Left lung (tissue), 10 donors: Measurements from ENCODE around the gene SENP8. TPM values are rescaled to one million over a fixed set of nuclear protein-coding genes. Genes with fewer than 3 reads are reported as not detected.
"Not testable (repeated sequence)": the region's sequence is repeated elsewhere in the genome, so short reads cannot be mapped to it uniquely, and the experiment has no call there.

Experiments
- ATAC-seq: fragments of 200-7000 bp; cut with Tn5 transposase; one replicate; pipeline ENCODE4 v1.9.1; 2020; ENCODE audit warnings: moderate library complexity
- DNase-seq, 4 donors: peaks; one replicate each; pipeline ENCODE4 v3.0.0-alpha.2; 2013 to 2020
- H3K27ac ChIP-seq, 2 donors: fragments of 200-600 bp; sonication (generic) in 1 of 2; one replicate each; pipeline versions ENCODE4 v1.5.0 to v1.8.0; 2020 to 2021
- H3K27me3 ChIP-seq, 2 donors: fragments of 200-600 bp; sonication (generic) in 1 of 2; one replicate each; pipeline versions ENCODE4 v1.5.0 to v1.8.0; 2020 to 2021
- H3K36me3 ChIP-seq, 2 donors: fragments of 200-600 bp; sonication (generic) in 1 of 2; one replicate each; pipeline versions ENCODE4 v1.5.0 to v1.8.0; 2020 to 2021
- H3K4me1 ChIP-seq, 2 donors: fragments of 200-600 bp; one replicate each; pipeline ENCODE4 v1.8.0; 2021
- H3K4me3 ChIP-seq, 2 donors: fragments of 200-600 bp; sonication (generic) in 1 of 2; one replicate each; pipeline versions ENCODE4 v1.5.0 to v1.8.0; 2020 to 2021; ENCODE audit warnings: mild to moderate bottlenecking in 1 of 2
- H3K9me3 ChIP-seq, 2 donors: fragments of 200-600 bp; sonication (generic) in 1 of 2; one replicate each; pipeline versions ENCODE4 v1.5.0 to v1.8.0; 2020 to 2021
- intact Hi-C, 2 donors: fragments of 100-400 bp; cut with DNase I; formaldehyde crosslinking; loops; one replicate each; pipeline versions ENCODE4 v1.11.2 to v1.14.2; 2022
- polyA plus RNA-seq, 6 donors: library from polyadenylated mRNA; unstranded; fragments of 120-200 nt; gene quantifications; one replicate each; pipeline ENCODE4 v1.2.1, GENCODE V29; 2013; ENCODE audit not compliant: insufficient read length in 6 of 6
- total RNA-seq, 2 donors: library from RNA; stranded (reverse); fragmentation: NEBNext Ultra II Directional; extraction: Animal tissue kit (Norgen Biotek cat#: 25700); gene quantifications; one replicate each; pipeline ENCODE4 v1.2.1, GENCODE V29; 2021
- TF ChIP-seq, protein P1 (sequence below), 2 donors: fragments of 200-600 bp; sonication (generic) in 1 of 2; IDR thresholded peaks; one replicate each; pipeline versions ENCODE4 v1.5.0 to v1.8.0; 2021; ENCODE audit warnings: antibody characterized with exemption in 2 of 2
- donor health status: DM: no; HTN: yes; CAD: no.
- donor health status: DM: no; HTN: no; CAD: no.

SENP8 gene
- total and polyA plus RNA-seq, 8 donors: 3.1 to 4.9 (median 4.2) TPM

DNA sequence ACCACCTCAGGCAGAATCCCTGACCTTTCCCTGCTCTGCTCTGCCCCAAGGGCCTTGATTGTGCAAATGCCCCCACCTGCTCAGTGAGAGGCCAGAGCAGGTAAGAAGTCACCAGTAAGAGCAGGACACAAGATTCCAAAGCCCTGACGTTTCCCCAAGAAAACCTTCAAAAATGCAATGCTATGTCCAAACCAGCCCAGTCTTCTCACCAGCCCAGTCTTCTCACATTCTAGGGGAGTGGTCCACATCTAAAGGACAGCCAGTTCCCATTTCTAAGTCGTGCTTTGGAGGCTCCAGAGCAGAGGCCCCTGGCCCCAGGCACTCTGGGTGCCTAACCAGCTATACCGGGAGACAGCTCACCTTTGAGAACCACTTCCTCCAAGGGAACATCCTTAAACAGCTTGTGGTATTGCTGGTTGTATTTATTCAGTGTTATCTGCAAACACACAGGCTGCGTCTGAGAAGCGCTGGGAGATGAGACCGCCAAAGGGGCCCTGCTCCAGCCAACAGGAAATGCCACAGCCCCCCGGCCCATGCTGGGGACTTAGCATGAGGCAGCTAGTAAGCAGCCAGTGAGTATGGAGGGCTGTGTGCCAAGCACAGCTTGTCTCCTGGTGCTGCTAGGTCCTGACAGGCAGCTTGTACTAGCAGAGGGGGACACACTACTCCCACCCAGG is 50.1 kb downstream of the SENP8 start:
- H3K9me3 ChIP-seq: no peaks in the 10 kb centered on the region
- peaks cover 8% of the 10 kb centered on the region in 2 donors for H3K4me1 ChIP-seq
- H3K36me3 ChIP-seq: no peaks in the 10 kb centered on the region
- H3K4me3 ChIP-seq: no peak overlapping the region
- peak; percentile 40 for ATAC-seq
- H3K27ac ChIP-seq: no peak overlapping the region
- intact Hi-C loops: no loop called here
- H3K27me3 ChIP-seq: no peaks in the 10 kb centered on the region
- TF ChIP-seq, protein P1, sequence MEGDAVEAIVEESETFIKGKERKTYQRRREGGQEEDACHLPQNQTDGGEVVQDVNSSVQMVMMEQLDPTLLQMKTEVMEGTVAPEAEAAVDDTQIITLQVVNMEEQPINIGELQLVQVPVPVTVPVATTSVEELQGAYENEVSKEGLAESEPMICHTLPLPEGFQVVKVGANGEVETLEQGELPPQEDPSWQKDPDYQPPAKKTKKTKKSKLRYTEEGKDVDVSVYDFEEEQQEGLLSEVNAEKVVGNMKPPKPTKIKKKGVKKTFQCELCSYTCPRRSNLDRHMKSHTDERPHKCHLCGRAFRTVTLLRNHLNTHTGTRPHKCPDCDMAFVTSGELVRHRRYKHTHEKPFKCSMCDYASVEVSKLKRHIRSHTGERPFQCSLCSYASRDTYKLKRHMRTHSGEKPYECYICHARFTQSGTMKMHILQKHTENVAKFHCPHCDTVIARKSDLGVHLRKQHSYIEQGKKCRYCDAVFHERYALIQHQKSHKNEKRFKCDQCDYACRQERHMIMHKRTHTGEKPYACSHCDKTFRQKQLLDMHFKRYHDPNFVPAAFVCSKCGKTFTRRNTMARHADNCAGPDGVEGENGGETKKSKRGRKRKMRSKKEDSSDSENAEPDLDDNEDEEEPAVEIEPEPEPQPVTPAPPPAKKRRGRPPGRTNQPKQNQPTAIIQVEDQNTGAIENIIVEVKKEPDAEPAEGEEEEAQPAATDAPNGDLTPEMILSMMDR (IDR thresholded peaks at IDR 0.05): no peak
- peak in 2 of 4 donors; percentile 78 to 92 for DNase-seq

DNA sequence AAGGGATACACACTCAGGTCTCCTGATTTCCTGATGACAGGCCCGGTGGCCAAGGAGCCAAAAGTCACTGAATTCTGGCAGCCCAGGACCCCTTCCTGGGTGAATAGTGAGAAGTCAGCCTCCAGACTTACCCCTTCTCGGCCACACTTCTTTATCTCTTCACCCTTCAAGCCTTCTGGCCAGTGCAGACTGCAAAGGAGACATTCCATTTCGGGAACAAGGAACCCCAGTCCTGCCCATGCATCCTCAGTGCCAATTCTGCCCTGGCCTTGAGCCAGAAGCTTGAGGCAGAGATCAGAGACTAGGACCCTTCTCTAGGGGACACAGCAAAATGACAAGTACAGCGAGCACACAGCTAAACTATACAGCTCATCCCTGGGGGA is 50.6 kb downstream of the SENP8 start:
- no peak for DNase-seq
- Histone ChIP-seq H3K36me3 (no peaks in the 10 kb centered on the region), H3K4me3 (no peak overlapping the region), H3K4me1 (peaks cover 8% of the 10 kb centered on the region in 2 donors), H3K27me3 (no peaks in the 10 kb centered on the region), H3K9me3 (no peaks in the 10 kb centered on the region), H3K27ac (no peak overlapping the region)
- intact Hi-C loops: no loop called here
- no peak for ATAC-seq
- TF ChIP-seq, protein P1 (IDR thresholded peaks at IDR 0.05): no peak

DNA sequence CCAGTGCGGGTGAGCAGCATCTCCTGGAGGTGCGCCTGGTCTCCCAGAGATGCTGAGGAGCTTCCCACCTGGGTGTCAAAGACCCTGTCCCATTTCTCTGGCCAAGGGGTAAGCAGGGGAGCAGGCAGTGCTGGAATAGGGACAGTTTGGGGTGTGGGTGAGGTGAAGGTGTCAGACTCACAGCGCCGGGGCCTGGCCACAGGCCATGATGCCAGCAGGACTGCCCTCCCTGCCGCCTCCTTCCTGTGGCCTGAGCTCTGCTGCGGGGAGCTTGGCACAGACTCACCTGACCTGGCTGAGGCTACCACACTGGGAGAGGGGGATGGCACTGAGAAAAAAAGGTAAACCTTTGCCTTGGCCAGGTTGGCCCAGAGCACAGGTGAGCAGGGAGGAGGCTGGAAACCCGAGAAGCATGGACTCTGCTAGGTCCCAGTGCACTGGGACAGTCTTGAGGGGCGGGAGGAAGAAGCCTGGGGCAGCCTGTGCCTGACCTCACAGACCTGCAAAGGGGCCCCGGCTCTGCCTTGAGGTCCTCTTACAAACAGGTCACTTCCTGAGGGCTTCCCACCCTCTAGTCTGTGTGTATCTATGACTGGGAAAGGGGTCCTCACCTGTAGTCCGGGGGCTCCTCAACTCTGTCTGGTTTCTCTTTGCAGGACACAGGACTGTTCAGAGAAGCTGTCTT is 51.2 kb downstream of the SENP8 start:
- H3K4me3 ChIP-seq: no peak overlapping the region
- H3K36me3 ChIP-seq: no peaks in the 10 kb centered on the region
- intact Hi-C loops: no loop called here
- DNase-seq (no peak), ATAC-seq (peak; percentile 5)
- peaks cover 8% of the 10 kb centered on the region in 2 donors for H3K4me1 ChIP-seq
- no peak overlapping the region for H3K27ac ChIP-seq
- H3K27me3 ChIP-seq: no peaks in the 10 kb centered on the region
- H3K9me3 ChIP-seq: no peaks in the 10 kb centered on the region
- TF ChIP-seq, protein P1 (IDR thresholded peaks at IDR 0.05): no peak

DNA sequence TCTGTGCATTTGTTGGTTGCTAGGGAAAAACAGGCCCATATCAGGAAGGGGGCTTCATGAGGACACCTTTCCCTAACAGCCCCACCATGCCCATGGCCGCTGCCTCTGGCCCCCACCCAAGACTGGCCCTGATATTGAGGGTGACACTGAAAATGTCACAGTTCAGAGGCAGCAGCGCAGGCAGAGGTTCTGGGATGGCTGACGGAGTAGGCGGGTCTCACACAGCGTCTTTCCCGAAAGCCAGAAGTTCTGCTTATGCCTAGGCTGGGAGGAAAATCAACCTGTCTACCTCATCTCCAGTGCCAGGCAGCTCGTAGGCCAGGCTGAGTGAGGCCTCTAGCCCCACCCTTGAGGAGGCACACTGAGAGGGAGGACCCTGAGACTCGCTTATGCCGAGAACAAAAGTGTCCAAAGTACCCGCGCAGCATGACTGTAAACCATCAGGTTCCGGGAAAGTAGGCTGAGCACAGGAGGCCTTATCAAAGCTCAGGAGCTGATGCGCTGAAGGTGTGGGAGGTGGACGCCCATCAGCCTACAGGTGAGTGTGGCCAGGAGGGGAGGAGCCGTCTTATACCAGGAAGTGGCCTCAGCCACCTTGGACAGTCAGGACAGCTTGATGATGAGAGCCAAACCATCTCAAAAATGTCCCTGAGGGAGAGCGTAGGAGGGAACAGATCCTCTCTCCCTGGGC is 51.9 kb downstream of the SENP8 start:
- Histone ChIP-seq H3K9me3 (no peaks in the 10 kb centered on the region), H3K27me3 (no peaks in the 10 kb centered on the region), H3K4me1 (peaks cover 8% of the 10 kb centered on the region in 2 donors), H3K36me3 (no peaks in the 10 kb centered on the region), H3K4me3 (no peak overlapping the region), H3K27ac (no peak overlapping the region)
- intact Hi-C loops: no loop called here
- ATAC-seq (no peak), DNase-seq (no peak)
- TF ChIP-seq, protein P1 (IDR thresholded peaks at IDR 0.05): no peak

DNA sequence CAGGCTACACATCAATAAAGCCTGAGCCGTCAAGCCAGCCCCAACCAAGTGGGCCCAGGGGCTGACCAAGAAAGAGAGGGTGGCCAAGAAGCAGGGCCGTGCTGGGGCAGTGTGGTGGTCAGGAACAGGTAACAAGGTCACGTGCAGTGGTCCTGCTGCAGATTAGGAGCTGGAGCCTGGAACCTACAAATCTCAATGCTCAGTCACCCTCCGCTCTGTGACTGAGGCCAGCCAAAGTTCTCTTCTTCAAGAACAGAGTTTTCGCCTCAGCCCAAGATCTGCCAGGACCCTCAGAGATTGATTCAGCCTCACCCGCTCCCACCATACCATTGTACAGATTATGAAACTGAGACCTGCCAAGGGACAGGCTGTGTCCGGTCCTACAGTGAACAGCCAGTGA is 52.5 kb downstream of the SENP8 start:
- H3K4me3 ChIP-seq: no peak overlapping the region
- ATAC-seq: no peak
- H3K9me3 ChIP-seq: no peaks in the 10 kb centered on the region
- TF ChIP-seq, protein P1 (IDR thresholded peaks at IDR 0.05): no peak
- H3K27ac ChIP-seq: no peak overlapping the region
- intact Hi-C loops: no loop called here
- no peak for DNase-seq
- H3K27me3 ChIP-seq: no peaks in the 10 kb centered on the region
- H3K36me3 ChIP-seq: no peaks in the 10 kb centered on the region
- H3K4me1 ChIP-seq: peaks cover 8% of the 10 kb centered on the region in 2 donors

DNA sequence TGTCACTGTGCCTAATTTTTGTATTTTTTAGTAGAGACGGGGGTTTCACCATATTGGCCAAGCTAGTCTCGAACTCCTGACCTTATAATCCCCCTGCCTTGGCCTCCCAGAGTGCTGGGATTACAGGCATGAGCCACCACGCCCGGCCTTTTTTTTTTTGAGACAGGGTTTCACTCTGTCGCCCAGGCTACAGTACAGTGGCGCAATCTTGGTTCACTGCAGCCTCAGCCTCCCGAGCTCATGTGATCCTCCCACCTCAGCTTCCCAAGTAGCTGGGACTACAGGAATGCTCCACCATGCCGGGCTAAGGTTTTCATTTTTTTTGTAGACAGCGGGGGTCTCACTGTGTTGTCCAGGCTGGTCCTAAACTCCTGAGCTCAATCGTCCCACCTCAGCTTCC is 53.8 kb downstream of the SENP8 start:
- intact Hi-C loops, ATAC-seq: not testable (repeated sequence)

More for the DNA sequence above, 53.8 kb downstream of the SENP8 start:
- not testable (repeated sequence) for H3K27me3 ChIP-seq, H3K4me3 ChIP-seq, DNase-seq, H3K4me1 ChIP-seq, H3K36me3 ChIP-seq, H3K27ac ChIP-seq, H3K9me3 ChIP-seq
